ENCODE measurements around the gene ARHGEF33. TPM values are rescaled to one million over a fixed set of nuclear protein-coding genes. Genes with fewer than 3 reads are reported as not detected.

ARHGEF33 gene
- total RNA-seq, 1 experiment from 2014 or later, result 0.30 TPM

DNA sequence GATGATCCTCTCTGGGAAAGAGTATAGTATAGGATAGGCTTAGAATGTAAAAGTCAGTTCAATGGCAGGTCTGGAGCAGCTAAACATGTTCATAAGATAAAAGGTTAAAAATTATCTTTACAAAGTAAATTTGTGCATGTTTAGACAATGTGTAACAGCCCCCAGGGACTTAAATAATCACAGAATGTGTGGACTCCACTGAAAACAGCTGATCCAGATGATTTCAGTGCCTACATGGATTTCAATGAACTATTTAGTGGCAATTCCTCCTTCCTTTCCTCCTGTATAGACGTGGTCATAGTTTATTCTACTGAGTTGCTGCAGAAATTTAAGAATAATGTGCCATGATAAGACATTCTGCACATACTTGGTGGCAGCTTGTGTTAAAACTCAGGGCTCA lies 42.9 kb downstream of the ARHGEF33 start:
- ChIA-PET POLR2A (no interaction called here), CTCF (interaction anchor here (1.8 kb wide), 1 partner anchor 15 kb away, joined by 6 read pairs; no protein-coding TSS in a partner anchor), RAD21 (ENCODE audit: low non-redundant PET in 1 of 2, low total read pairs in 2 of 2, uncharacterized antibody in 2 of 2, unreplicated experiment in 2 of 2) (no interaction called here)
- no peak overlapping the region for H3K4me2 ChIP-seq (ENCODE audit: low read length)
- TF ChIP-seq, protein P1, sequence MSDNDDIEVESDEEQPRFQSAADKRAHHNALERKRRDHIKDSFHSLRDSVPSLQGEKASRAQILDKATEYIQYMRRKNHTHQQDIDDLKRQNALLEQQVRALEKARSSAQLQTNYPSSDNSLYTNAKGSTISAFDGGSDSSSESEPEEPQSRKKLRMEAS (IDR thresholded peaks at IDR 0.05), result no peak
- H3K27ac ChIP-seq (ENCODE audit: low read depth, low read length), result no peak overlapping the region
- H3K9ac ChIP-seq (ENCODE audit: low read length), result no peak overlapping the region
- ATAC-seq, result no peak
- no peaks in the 10 kb centered on the region for H3K9me2 ChIP-seq (ENCODE audit: insufficient read depth)
- no TSS peak for BruUV-seq (replicated peaks)
- H3K9me3 ChIP-seq (ENCODE audit: control insufficient read depth in 1 of 2, insufficient read depth in 1 of 2, low read depth in 1 of 2, low read length in 2 of 2), result no peaks in the 10 kb centered on the region
- H3K4me3 ChIP-seq (replicated peaks in 1 of 2; ENCODE audit: low read depth in 1 of 2, low read length in 2 of 2), result no peak overlapping the region
- DNase-seq (ENCODE audit: low read depth, low spot score), result no peak
- no peaks in the 10 kb centered on the region for H3K36me3 ChIP-seq (ENCODE audit: control insufficient read depth in 1 of 2, insufficient read depth in 2 of 2, low read length in 2 of 2)
- no peaks in the 10 kb centered on the region for H3K79me2 ChIP-seq (ENCODE audit: insufficient read depth, low read length)
- H2AFZ ChIP-seq (ENCODE audit: low read depth, low read length, poor library complexity, severe bottlenecking), result no peak overlapping the region
- no peaks in the 10 kb centered on the region; the same call in 1 of the 2 replicates for H3K27me3 ChIP-seq (ENCODE audit: insufficient read depth, low read length)
- H4K20me1 ChIP-seq (ENCODE audit: insufficient read depth), result no peaks in the 10 kb centered on the region
- no peaks in the 10 kb centered on the region for H3K4me1 ChIP-seq (ENCODE audit: control insufficient read depth in 1 of 2, insufficient read depth in 2 of 2, low read length in 2 of 2)
- intact Hi-C loops (cut with micrococcal nuclease), result no loop called here

DNA sequence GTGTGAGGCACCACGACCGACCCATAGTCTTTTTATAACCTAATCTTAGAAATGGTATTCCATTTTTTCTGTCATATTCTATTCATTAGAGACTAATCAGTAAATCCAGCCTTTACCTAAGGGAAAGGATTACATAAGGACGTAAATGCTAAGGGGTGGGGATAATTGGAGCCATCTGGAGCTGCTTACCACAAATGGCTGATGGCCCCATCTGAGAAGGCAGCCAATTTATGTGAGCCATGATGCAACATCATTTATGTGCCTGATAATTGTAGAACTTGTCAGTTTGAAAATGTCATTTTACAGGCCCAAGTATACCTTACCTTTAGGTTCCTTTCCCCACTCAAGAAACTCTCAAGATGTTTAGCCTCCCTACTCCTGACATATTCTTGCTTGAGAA lies 44.0 kb downstream of the ARHGEF33 start:
- Histone ChIP-seq H3K79me2 (ENCODE audit: insufficient read depth, low read length) (no peaks in the 10 kb centered on the region), H3K9me3 (ENCODE audit: control insufficient read depth in 1 of 2, insufficient read depth in 1 of 2, low read depth in 1 of 2, low read length in 2 of 2) (no peaks in the 10 kb centered on the region), H3K9me2 (ENCODE audit: insufficient read depth) (no peaks in the 10 kb centered on the region), H3K9ac (ENCODE audit: low read length) (no peak overlapping the region), H3K36me3 (ENCODE audit: control insufficient read depth in 1 of 2, insufficient read depth in 2 of 2, low read length in 2 of 2) (no peaks in the 10 kb centered on the region), H3K4me2 (ENCODE audit: low read length) (no peak overlapping the region), H3K4me1 (ENCODE audit: control insufficient read depth in 1 of 2, insufficient read depth in 2 of 2, low read length in 2 of 2) (no peaks in the 10 kb centered on the region), H3K27ac (ENCODE audit: low read depth, low read length) (no peak overlapping the region), H3K27me3 (ENCODE audit: insufficient read depth, low read length) (no peaks in the 10 kb centered on the region; the same call in 1 of the 2 replicates), H4K20me1 (ENCODE audit: insufficient read depth) (no peaks in the 10 kb centered on the region), H2AFZ (ENCODE audit: low read depth, low read length, poor library complexity, severe bottlenecking) (no peak overlapping the region), H3K4me3 (replicated peaks in 1 of 2; ENCODE audit: low read depth in 1 of 2, low read length in 2 of 2) (no peak overlapping the region)
- POLR2A ChIA-PET, result no interaction called here
- RAD21 ChIA-PET (ENCODE audit: low non-redundant PET in 1 of 2, low total read pairs in 2 of 2, uncharacterized antibody in 2 of 2, unreplicated experiment in 2 of 2), result no interaction called here
- ATAC-seq (no peak), DNase-seq (ENCODE audit: low read depth, low spot score) (no peak)
- BruUV-seq (replicated peaks), result no TSS peak
- CTCF ChIA-PET, result interaction anchor here (1.8 kb wide), 1 partner anchor 14 kb away, joined by 6 read pairs; no protein-coding TSS in a partner anchor
- intact Hi-C loops (cut with micrococcal nuclease), result no loop called here
- TF ChIP-seq YY1 (IDR thresholded peaks at IDR 0.05; ENCODE audit: extremely low read depth, insufficient replicate concordance, low read depth, low read length), result no peak
- no peak for TF ChIP-seq FOSL1 (IDR thresholded peaks at IDR 0.05; ENCODE audit: low read depth)
- no peak for TF ChIP-seq CEBPB (IDR thresholded peaks at IDR 0.05; ENCODE audit: low read depth)
- no peak for TF ChIP-seq JUND (IDR thresholded peaks at IDR 0.05)
- TF ChIP-seq RAD21 (IDR thresholded peaks at IDR 0.05; ENCODE audit: low read depth), result no peak
- TF ChIP-seq, protein P2, sequence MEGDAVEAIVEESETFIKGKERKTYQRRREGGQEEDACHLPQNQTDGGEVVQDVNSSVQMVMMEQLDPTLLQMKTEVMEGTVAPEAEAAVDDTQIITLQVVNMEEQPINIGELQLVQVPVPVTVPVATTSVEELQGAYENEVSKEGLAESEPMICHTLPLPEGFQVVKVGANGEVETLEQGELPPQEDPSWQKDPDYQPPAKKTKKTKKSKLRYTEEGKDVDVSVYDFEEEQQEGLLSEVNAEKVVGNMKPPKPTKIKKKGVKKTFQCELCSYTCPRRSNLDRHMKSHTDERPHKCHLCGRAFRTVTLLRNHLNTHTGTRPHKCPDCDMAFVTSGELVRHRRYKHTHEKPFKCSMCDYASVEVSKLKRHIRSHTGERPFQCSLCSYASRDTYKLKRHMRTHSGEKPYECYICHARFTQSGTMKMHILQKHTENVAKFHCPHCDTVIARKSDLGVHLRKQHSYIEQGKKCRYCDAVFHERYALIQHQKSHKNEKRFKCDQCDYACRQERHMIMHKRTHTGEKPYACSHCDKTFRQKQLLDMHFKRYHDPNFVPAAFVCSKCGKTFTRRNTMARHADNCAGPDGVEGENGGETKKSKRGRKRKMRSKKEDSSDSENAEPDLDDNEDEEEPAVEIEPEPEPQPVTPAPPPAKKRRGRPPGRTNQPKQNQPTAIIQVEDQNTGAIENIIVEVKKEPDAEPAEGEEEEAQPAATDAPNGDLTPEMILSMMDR (IDR thresholded peaks at IDR 0.05 in 2 of 3, conservative IDR thresholded peaks at IDR 0.05 in 1 of 3; ENCODE audit: borderline replicate concordance in 1 of 3, insufficient read depth in 1 of 3, low read depth in 2 of 3, low read length in 2 of 3), result no peak
- no peak for TF ChIP-seq ZNF274 (IDR thresholded peaks at IDR 0.05; ENCODE audit: low read depth, low read length)
- TF ChIP-seq TCF7L2 (IDR thresholded peaks at IDR 0.05; ENCODE audit: borderline replicate concordance, extremely low read depth, insufficient read depth, insufficient read length), result no peak
- TF ChIP-seq EZH2phosphoT487 (IDR thresholded peaks at IDR 0.05; ENCODE audit: borderline replicate concordance), result no peak
- no peak for TF ChIP-seq POLR2AphosphoS5 (IDR thresholded peaks at IDR 0.05; ENCODE audit: low read depth, low read length)
- no peak for TF ChIP-seq ZFX (IDR thresholded peaks at IDR 0.05)
- no peak for TF ChIP-seq SIN3A (IDR thresholded peaks at IDR 0.05; ENCODE audit: low read depth)
- TF ChIP-seq, protein P3, sequence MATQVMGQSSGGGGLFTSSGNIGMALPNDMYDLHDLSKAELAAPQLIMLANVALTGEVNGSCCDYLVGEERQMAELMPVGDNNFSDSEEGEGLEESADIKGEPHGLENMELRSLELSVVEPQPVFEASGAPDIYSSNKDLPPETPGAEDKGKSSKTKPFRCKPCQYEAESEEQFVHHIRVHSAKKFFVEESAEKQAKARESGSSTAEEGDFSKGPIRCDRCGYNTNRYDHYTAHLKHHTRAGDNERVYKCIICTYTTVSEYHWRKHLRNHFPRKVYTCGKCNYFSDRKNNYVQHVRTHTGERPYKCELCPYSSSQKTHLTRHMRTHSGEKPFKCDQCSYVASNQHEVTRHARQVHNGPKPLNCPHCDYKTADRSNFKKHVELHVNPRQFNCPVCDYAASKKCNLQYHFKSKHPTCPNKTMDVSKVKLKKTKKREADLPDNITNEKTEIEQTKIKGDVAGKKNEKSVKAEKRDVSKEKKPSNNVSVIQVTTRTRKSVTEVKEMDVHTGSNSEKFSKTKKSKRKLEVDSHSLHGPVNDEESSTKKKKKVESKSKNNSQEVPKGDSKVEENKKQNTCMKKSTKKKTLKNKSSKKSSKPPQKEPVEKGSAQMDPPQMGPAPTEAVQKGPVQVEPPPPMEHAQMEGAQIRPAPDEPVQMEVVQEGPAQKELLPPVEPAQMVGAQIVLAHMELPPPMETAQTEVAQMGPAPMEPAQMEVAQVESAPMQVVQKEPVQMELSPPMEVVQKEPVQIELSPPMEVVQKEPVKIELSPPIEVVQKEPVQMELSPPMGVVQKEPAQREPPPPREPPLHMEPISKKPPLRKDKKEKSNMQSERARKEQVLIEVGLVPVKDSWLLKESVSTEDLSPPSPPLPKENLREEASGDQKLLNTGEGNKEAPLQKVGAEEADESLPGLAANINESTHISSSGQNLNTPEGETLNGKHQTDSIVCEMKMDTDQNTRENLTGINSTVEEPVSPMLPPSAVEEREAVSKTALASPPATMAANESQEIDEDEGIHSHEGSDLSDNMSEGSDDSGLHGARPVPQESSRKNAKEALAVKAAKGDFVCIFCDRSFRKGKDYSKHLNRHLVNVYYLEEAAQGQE (IDR thresholded peaks at IDR 0.05; ENCODE audit: low read depth), result no peak
- TF ChIP-seq, protein P4, sequence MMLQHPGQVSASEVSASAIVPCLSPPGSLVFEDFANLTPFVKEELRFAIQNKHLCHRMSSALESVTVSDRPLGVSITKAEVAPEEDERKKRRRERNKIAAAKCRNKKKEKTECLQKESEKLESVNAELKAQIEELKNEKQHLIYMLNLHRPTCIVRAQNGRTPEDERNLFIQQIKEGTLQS (IDR thresholded peaks at IDR 0.05), result no peak

Data from HCT116 (cell line).